ENCODE data around the gene RRP12.
A peak's percentile ranks its signal among the peaks of the same experiment; 100 is the strongest.

The RRP12 gene

DNA sequence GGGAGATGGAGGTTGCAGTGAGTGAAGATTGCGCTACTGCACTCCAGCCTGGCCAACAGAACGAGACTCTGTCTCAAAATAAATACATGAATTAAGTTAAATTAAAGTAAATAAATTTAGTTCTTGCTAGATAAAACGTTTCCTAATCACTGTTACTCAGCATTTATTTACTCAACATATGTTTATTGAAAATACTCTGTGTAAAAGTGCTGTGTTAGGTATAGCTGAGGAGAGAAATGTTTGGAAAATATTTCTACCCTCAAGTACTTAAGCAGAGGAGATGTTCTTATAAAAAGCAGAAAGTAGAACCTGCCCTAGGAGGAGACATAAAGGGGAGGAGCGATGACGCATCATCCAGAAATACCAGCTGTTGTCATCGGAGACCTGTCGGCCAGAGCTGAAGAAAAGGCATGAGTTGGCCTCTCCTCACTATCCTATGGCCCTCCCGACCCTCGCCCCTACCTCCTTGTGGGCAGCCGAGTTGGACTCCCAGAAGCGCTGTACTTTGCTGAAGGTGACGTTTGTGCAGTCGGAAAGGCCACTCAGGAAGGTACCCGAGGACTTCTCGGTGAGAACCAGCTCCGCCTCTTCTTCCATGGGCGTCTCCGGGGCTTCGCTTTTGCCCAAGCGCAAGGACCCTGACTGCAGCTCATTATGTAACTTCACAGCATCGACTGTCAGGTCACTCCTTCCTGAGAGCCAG is 1.1 kb downstream of the RRP12 start:
- H3K9ac ChIP-seq: peak overlapping the region; percentile 74
- TF ChIP-seq, protein P1, sequence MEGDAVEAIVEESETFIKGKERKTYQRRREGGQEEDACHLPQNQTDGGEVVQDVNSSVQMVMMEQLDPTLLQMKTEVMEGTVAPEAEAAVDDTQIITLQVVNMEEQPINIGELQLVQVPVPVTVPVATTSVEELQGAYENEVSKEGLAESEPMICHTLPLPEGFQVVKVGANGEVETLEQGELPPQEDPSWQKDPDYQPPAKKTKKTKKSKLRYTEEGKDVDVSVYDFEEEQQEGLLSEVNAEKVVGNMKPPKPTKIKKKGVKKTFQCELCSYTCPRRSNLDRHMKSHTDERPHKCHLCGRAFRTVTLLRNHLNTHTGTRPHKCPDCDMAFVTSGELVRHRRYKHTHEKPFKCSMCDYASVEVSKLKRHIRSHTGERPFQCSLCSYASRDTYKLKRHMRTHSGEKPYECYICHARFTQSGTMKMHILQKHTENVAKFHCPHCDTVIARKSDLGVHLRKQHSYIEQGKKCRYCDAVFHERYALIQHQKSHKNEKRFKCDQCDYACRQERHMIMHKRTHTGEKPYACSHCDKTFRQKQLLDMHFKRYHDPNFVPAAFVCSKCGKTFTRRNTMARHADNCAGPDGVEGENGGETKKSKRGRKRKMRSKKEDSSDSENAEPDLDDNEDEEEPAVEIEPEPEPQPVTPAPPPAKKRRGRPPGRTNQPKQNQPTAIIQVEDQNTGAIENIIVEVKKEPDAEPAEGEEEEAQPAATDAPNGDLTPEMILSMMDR (conservative IDR thresholded peaks at IDR 0.05; ENCODE audit: low read depth, low read length): no peak
- no peaks in the 10 kb centered on the region for H3K27me3 ChIP-seq (ENCODE audit: insufficient read depth, low read depth)
- peaks cover 21% of the 10 kb centered on the region for H3K4me1 ChIP-seq (ENCODE audit: low read depth, poor library complexity, severe bottlenecking)
- no peaks in the 10 kb centered on the region; the same call in 1 of the 2 replicates for H3K36me3 ChIP-seq (ENCODE audit: insufficient read depth)
- peak overlapping the region; percentile 85 for H3K4me2 ChIP-seq
- no peaks in the 10 kb centered on the region for H4K20me1 ChIP-seq (ENCODE audit: insufficient read depth)
- H3K4me3 ChIP-seq (IDR thresholded peaks at IDR 0.05; ENCODE audit: insufficient read depth, low read depth, low read length): no peak overlapping the region
- peak overlapping the region; percentile 51; the same call in 1 of the 2 replicates for H2AFZ ChIP-seq (ENCODE audit: low read depth)
- peaks cover 32% of the 10 kb centered on the region for H3K79me2 ChIP-seq (ENCODE audit: insufficient read depth, low read depth)
- peak overlapping the region; percentile 84 for H3K27ac ChIP-seq

DNA sequence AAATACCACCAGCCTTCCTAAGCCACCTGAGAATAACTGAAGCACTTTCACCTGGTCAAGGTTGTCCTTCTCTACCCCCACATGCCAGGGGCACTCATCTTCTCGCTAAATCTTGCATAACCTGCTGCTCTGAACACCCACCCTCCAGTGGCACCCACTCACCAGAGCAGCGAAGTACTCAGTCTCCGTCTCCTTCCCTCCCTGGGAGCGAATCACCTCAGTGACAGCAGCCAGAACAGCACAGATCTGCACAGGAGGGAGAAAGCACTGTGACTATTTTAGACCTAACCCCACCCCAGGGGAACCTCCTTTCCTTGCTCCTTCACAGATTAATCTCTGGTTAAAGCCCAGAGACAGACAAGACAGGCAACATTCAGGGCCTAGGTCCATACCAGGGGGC is 5.1 kb downstream of the RRP12 start:
- H3K4me1 ChIP-seq (ENCODE audit: low read depth, poor library complexity, severe bottlenecking): peaks cover 14% of the 10 kb centered on the region
- H3K27me3 ChIP-seq (ENCODE audit: insufficient read depth, low read depth): no peaks in the 10 kb centered on the region
- H4K20me1 ChIP-seq (ENCODE audit: insufficient read depth): no peaks in the 10 kb centered on the region
- H3K27ac ChIP-seq: no peak overlapping the region
- H2AFZ ChIP-seq (ENCODE audit: low read depth): no peak overlapping the region
- H3K9ac ChIP-seq: no peak overlapping the region
- no peaks in the 10 kb centered on the region; the same call in 1 of the 2 replicates for H3K36me3 ChIP-seq (ENCODE audit: insufficient read depth)
- TF ChIP-seq, protein P1 (conservative IDR thresholded peaks at IDR 0.05; ENCODE audit: low read depth, low read length): no peak
- no peak overlapping the region for H3K4me2 ChIP-seq
- peaks cover 32% of the 10 kb centered on the region for H3K79me2 ChIP-seq (ENCODE audit: insufficient read depth, low read depth)
- H3K4me3 ChIP-seq (IDR thresholded peaks at IDR 0.05; ENCODE audit: insufficient read depth, low read depth, low read length): no peak overlapping the region

DNA sequence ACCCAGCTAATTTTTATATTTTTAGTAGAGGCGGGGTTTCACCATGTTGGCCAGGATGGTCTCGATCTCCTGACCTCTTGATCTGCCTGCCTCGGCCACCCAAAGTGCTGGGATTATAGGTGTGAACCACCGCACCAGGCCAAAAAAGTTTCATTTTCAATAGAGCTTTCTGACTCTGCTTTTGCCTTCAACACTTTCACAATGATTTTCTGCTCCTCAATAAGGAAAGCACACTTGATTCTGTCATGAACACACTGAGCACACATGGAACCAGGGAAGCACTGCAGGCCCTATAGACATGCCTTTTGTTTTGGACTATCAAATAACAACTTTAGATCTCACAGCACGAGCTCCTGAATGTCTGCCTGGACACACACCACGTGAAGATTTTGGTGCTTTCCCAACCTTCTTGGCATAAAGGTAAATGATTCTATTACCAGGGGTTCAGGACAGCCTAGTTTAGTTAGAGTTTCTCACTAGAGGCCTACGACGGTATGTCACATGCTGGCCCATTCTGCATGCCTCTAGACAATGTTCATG is 8.0 kb downstream of the RRP12 start:
- Histone ChIP-seq H3K79me2 (ENCODE audit: insufficient read depth, low read depth) (peaks cover 8% of the 10 kb centered on the region; the same call in 1 of the 2 replicates), H3K27me3 (ENCODE audit: insufficient read depth, low read depth) (no peaks in the 10 kb centered on the region), H3K9ac (no peak overlapping the region), H3K4me2 (no peak overlapping the region), H3K4me3 (IDR thresholded peaks at IDR 0.05; ENCODE audit: insufficient read depth, low read depth, low read length) (no peak overlapping the region), H3K27ac (no peak overlapping the region), H4K20me1 (ENCODE audit: insufficient read depth) (no peaks in the 10 kb centered on the region), H3K4me1 (ENCODE audit: low read depth, poor library complexity, severe bottlenecking) (no peaks in the 10 kb centered on the region), H2AFZ (ENCODE audit: low read depth) (no peak overlapping the region), H3K36me3 (ENCODE audit: insufficient read depth) (no peaks in the 10 kb centered on the region; the same call in 1 of the 2 replicates)
- TF ChIP-seq, protein P1 (conservative IDR thresholded peaks at IDR 0.05; ENCODE audit: low read depth, low read length): no peak

DNA sequence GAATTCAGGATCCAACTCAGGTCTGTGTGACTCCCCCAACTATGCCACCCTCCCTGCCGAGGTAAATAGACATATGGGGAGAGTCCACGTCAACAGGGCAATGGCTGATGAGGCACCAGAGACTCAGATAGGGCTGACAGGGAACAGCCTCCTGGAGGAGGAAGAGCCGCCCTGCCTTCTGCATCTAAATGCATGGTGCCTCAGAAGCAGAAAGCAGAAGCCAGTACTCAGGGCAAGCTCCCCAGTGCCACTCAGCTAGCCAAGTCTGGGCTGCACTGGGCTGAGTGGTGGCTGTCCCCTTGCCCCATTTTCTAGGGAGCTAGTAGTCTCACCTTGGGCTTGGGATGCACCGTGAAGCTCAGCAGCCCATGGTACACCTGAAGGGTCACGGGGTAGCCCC is 11.0 kb downstream of the RRP12 start:
- TF ChIP-seq, protein P1 (conservative IDR thresholded peaks at IDR 0.05; ENCODE audit: low read depth, low read length): no peak
- no peak overlapping the region for H3K4me2 ChIP-seq
- no peaks in the 10 kb centered on the region for H4K20me1 ChIP-seq (ENCODE audit: insufficient read depth)
- no peak overlapping the region for H2AFZ ChIP-seq (ENCODE audit: low read depth)
- no peak overlapping the region for H3K4me3 ChIP-seq (IDR thresholded peaks at IDR 0.05; ENCODE audit: insufficient read depth, low read depth, low read length)
- H3K36me3 ChIP-seq (ENCODE audit: insufficient read depth): no peaks in the 10 kb centered on the region; the same call in 1 of the 2 replicates
- H3K27ac ChIP-seq: no peak overlapping the region
- no peak overlapping the region for H3K9ac ChIP-seq
- H3K4me1 ChIP-seq (ENCODE audit: low read depth, poor library complexity, severe bottlenecking): no peaks in the 10 kb centered on the region
- no peaks in the 10 kb centered on the region for H3K27me3 ChIP-seq (ENCODE audit: insufficient read depth, low read depth)
- H3K79me2 ChIP-seq (ENCODE audit: insufficient read depth, low read depth): no peaks in the 10 kb centered on the region
